Measurements from ENCODE around the gene DDT. TPM values are rescaled to one million over a fixed set of nuclear protein-coding genes. Genes with fewer than 3 reads are reported as not detected.

Gene DDT
- total and polyA plus RNA-seq, 12 donors: 118 to 300 (median 146) TPM

DNA sequence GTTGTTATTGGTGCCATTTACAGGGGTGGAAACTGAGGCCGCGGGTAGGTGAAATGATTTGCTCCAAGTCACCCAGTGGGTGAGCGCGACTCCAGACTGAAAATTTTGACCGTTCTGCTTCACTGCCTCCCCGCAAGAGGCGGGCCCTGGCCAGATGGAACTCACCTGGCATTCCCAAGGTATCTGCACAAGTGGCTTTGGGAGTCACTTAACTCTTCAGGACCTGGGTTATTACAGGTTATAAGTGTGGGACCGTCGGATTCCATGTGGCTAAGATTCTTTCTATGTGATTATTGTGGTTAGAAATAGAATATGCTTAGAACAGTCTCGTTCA lies 37.5 kb upstream of the DDT start:
- Histone ChIP-seq H3K27ac (peak overlapping the region; percentile 46 to 93 (median 82)), H3K36me3 (peaks cover 0 to 5% (median 0%) of the 10 kb centered on the region in 9 donors), H3K4me3 (peak overlapping the region; percentile 70 to 99 (median 90)), H3K4me1 (peaks cover 0 to 22% (median 15%) of the 10 kb centered on the region in 9 donors), H3K27me3 (no peaks in the 10 kb centered on the region), H3K9me3 (peaks cover 0 to 7% (median 0%) of the 10 kb centered on the region in 11 donors)
- 1% methylated on average over 10 of the region's 10 CpGs for WGBS, 2 donors
- TF ChIP-seq CTCF (IDR thresholded peaks at IDR 0.05): no peak
- peak in 1 of 8 donors; percentile 15 for ATAC-seq
- no peak for DNase-seq
- intact Hi-C loops (cut with DNase I): loop anchor here in 1 of 10 donors (5.0 kb wide), 1 partner anchor 166 kb away; no protein-coding TSS in a partner anchor

DNA sequence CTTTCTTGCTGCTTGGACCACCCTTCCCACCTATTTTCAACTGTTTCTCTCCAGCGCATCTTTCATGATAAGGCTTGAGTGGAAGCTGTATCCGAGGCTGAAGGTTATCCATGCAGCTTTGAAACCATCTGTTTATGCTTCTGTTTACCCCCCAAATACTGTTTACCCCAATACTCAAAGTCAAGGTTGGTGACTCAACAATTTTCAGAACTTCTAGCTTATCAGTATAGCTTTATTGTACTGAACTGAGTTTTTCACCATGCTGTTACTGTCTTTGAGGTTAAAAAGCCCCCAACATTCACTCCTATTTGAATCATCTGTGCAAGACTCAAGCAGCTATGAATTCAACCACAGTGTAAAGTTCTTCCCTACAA lies 35.8 kb upstream of the DDT start:
- Histone ChIP-seq H3K9me3 (no peaks in the 10 kb centered on the region), H3K27me3 (no peaks in the 10 kb centered on the region), H3K4me1 (peaks cover 0 to 32% (median 24%) of the 10 kb centered on the region in 9 donors), H3K4me3 (no peak overlapping the region), H3K36me3 (peaks cover 0 to 5% (median 0%) of the 10 kb centered on the region in 9 donors), H3K27ac (no peak overlapping the region)
- ATAC-seq (no peak), DNase-seq (no peak)
- no peak for TF ChIP-seq CTCF (IDR thresholded peaks at IDR 0.05)
- WGBS, 2 donors: 91 to 96% methylated on average over 2 of the region's 2 CpGs
- intact Hi-C loops (cut with DNase I): loop anchor here in 1 of 10 donors (5.0 kb wide), 1 partner anchor 167 kb away; no protein-coding TSS in a partner anchor

GRCh38 chr22:24009227-24010017 lies 35.2 kb upstream of the DDT start:
- intact Hi-C loops (cut with DNase I): loop anchor here in 7 of 10 donors (5.0 to 10.0 kb wide), 4 partner anchors 72 to 168 kb away; no protein-coding TSS in a partner anchor
- 88 to 91% methylated on average over 7 of the region's 7 CpGs for WGBS, 2 donors
- no peak for ATAC-seq
- Histone ChIP-seq H3K27me3 (no peaks in the 10 kb centered on the region), H3K4me3 (no peak overlapping the region), H3K4me1 (peaks cover 0 to 34% (median 24%) of the 10 kb centered on the region in 9 donors), H3K9me3 (no peaks in the 10 kb centered on the region), H3K36me3 (peaks cover 0 to 5% (median 0%) of the 10 kb centered on the region in 9 donors), H3K27ac (no peak overlapping the region)
- no peak for TF ChIP-seq CTCF (IDR thresholded peaks at IDR 0.05)
- no peak for DNase-seq

- WGBS, 2 donors: 84 to 87% methylated on average over 6 of the region's 6 CpGs
- Histone ChIP-seq H3K4me3 (no peak overlapping the region), H3K4me1 (peaks cover 0 to 35% (median 24%) of the 10 kb centered on the region in 9 donors), H3K36me3 (no peaks in the 10 kb centered on the region), H3K9me3 (no peaks in the 10 kb centered on the region), H3K27ac (no peak overlapping the region), H3K27me3 (no peaks in the 10 kb centered on the region)
- intact Hi-C loops (cut with DNase I): loop anchor here in 6 of 10 donors (5.0 to 10.0 kb wide), 3 partner anchors 71 to 166 kb away; no protein-coding TSS in a partner anchor
- ATAC-seq: no peak
- no peak for TF ChIP-seq CTCF (IDR thresholded peaks at IDR 0.05)
- DNase-seq: no peak
Observed at GRCh38 chr22:24008381-24009226, 34.4 kb upstream of the DDT start.

Data from heart right ventricle (tissue), 16 donors.